Endothelial cell (in vitro differentiated cells): Measurements from ENCODE around the gene PARD3B. TPM values are rescaled to one million over a fixed set of nuclear protein-coding genes. Genes with fewer than 3 reads are reported as not detected.

Experiments
- DNase-seq: peaks from one replicate; pipeline ENCODE4 v3.0.0; 2021; ENCODE audit warnings: low spot score
- H3K27ac Mint-ChIP-seq: one replicate; pipeline ENCODE4 v1.8.0; 2021; ENCODE audit warnings: mixed read lengths, inconsistent platforms; ENCODE audit not compliant: unreplicated experiment
- H3K27me3 Mint-ChIP-seq: one replicate; pipeline ENCODE4 v1.8.0; 2021; ENCODE audit warnings: mild to moderate bottlenecking, moderate library complexity, mixed read lengths, inconsistent platforms; ENCODE audit not compliant: unreplicated experiment
- H3K36me3 Mint-ChIP-seq: one replicate; pipeline ENCODE4 v1.8.0; 2021; ENCODE audit warnings: mild to moderate bottlenecking, low read depth, mixed read lengths, inconsistent platforms; ENCODE audit not compliant: unreplicated experiment
- H3K4me1 Mint-ChIP-seq: one replicate; pipeline ENCODE4 v1.8.0; 2021; ENCODE audit warnings: mild to moderate bottlenecking, mixed read lengths, inconsistent platforms; ENCODE audit not compliant: unreplicated experiment
- H3K4me3 Mint-ChIP-seq: one replicate; pipeline ENCODE4 v1.8.0; 2021; ENCODE audit warnings: mild to moderate bottlenecking, mixed read lengths, inconsistent platforms; ENCODE audit not compliant: unreplicated experiment
- H3K9me3 Mint-ChIP-seq: one replicate; pipeline ENCODE4 v1.8.0; 2021; ENCODE audit warnings: mixed read lengths, inconsistent platforms; ENCODE audit not compliant: unreplicated experiment
- CTCF ChIP-seq: fragments of 200-600 bp; sonication (generic); IDR thresholded peaks from one replicate; pipeline ENCODE4 v1.5.0; 2021; ENCODE audit warnings: antibody characterized with exemption; ENCODE audit not compliant: unreplicated experiment
- total RNA-seq: library from RNA; stranded (reverse); fragmentation: NEBNext Ultra II Directional; extraction: Animal tissue kit (Norgen Biotek cat#: 25700); gene quantifications from one replicate; pipeline ENCODE4 v1.2.1, GENCODE V29; 2021; ENCODE audit not compliant: unreplicated experiment

The PARD3B gene
- total RNA-seq, 1 donor from 2014 or later, result 17.4 TPM

DNA sequence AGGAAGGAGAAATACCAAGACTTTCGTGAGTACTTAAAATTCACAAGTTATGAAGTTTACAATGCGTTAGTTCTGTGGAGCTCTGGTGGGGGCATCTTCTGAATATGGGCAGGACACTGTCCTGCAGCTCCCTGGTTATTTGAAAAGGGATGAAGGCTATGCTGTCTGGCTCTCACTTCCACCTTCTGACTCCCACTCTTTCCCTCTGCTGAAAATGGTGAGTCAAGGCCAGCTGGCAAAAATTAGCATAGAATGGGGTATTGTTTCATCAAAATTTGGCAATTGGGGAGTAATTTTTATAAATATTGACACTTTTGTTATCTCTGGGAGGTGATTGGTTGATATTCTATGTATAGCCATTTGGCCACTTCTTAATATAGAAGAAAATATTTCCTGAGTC lies 177.4 kb downstream of the PARD3B start:
- H3K27ac Mint-ChIP-seq, result no peak overlapping the region
- H3K27me3 Mint-ChIP-seq, result no peaks in the 10 kb centered on the region
- no peaks in the 10 kb centered on the region for H3K9me3 Mint-ChIP-seq
- no peak for TF ChIP-seq CTCF
- no peak for DNase-seq
- no peak overlapping the region for H3K4me3 Mint-ChIP-seq
- H3K4me1 Mint-ChIP-seq, result no peaks in the 10 kb centered on the region
- H3K36me3 Mint-ChIP-seq, result no peaks in the 10 kb centered on the region

DNA sequence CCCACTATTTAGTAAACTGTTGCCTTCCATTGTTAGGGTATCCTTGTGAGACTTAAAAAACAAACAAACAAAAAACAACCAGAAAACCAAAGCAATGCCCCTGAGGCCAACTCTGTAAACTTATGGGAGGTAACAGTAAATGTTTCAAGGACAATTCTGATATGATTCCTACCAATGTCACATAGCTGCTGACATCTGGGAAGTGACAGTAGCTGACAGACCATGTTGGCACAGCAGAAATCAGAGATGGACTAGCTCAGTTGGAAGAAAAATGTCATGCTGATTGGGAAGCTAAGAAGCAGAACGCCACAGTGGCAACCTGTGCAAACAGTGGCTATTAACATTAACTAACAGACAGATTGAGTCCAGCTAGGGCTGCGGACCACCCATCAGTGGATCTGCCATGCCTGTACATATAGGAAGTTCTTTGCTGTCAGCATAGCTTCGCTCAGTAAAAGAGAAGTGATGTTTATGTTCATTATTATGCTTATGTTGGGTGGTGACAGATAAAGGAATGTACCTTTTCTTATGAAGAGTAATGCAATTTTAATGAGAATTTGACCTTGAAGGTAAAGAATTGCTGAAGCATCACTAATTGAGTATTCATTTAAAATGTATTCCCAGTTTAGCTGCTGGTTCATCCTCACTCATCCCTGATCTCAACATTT lies 180.6 kb downstream of the PARD3B start:
- no peak overlapping the region for H3K4me3 Mint-ChIP-seq
- no peak for DNase-seq
- no peak overlapping the region for H3K27ac Mint-ChIP-seq
- no peaks in the 10 kb centered on the region for H3K9me3 Mint-ChIP-seq
- H3K27me3 Mint-ChIP-seq, result no peaks in the 10 kb centered on the region
- TF ChIP-seq CTCF, result no peak
- no peaks in the 10 kb centered on the region for H3K4me1 Mint-ChIP-seq
- no peaks in the 10 kb centered on the region for H3K36me3 Mint-ChIP-seq

DNA sequence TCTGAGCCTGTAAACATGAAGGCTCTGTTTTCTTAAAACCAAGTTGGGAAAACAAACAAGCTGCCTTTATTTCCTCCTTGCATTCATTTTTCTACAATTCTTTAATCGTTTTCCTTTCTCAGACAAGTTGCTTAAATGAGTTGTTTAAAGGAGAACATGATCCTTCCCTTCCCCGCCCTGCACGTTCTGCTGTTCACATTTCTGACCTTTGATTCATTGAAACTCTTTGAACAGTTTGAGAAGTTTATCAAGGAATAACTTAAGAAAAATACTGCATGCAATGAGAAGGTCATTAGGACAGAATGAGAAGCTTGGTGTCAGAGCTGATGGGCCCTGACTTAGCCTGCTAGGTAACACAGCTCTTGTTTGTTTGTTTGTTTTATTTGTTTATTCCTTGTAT lies 181.6 kb downstream of the PARD3B start:
- Mint-ChIP-seq H3K27me3 (no peaks in the 10 kb centered on the region), H3K9me3 (no peaks in the 10 kb centered on the region), H3K4me3 (no peak overlapping the region), H3K27ac (no peak overlapping the region), H3K36me3 (no peaks in the 10 kb centered on the region), H3K4me1 (no peaks in the 10 kb centered on the region)
- TF ChIP-seq CTCF, result no peak
- DNase-seq, result no peak

DNA sequence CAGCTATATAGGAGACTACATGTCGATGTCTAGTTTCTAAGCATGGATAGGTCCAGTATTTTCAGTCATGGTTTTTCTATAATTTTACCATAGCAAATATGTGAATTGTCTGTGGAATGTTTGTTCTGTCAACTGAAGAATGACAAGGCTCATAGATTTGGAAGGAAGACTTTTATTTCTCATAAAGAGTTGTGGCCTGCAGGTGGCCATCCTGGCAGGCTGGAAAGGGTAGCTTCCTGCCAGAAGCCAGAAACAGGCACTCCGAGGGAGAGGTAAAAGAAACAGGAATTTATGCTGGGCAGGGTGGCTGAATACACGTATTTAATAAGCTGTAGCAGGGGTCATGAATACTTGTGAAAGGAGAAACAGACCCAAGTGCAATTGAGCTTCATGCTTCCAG lies 182.1 kb downstream of the PARD3B start:
- Mint-ChIP-seq H3K36me3 (no peaks in the 10 kb centered on the region), H3K27ac (no peak overlapping the region), H3K9me3 (no peaks in the 10 kb centered on the region), H3K27me3 (no peaks in the 10 kb centered on the region), H3K4me3 (no peak overlapping the region), H3K4me1 (no peaks in the 10 kb centered on the region)
- TF ChIP-seq CTCF, result no peak
- DNase-seq, result no peak

DNA sequence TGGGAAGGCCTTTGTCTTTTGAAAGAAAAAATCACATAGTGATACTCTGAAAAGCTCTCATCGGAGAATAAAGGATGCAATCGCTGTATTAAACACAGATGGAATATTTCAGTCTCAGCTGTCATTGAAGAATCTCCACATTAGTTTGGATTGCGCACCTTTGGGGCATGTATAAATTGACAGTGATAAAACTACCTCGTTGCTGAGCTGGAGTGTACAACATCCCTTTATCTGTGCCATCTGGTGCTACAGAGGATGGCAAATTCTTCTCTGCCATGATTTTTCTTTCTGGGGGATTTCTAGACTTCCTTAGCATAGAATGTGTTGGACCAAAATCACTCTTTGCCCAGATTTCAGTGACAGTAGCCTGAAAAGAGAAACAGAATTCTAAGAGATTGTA lies 185.3 kb downstream of the PARD3B start:
- Mint-ChIP-seq H3K4me3 (no peak overlapping the region), H3K9me3 (no peaks in the 10 kb centered on the region), H3K36me3 (no peaks in the 10 kb centered on the region), H3K27ac (no peak overlapping the region), H3K4me1 (no peaks in the 10 kb centered on the region), H3K27me3 (no peaks in the 10 kb centered on the region)
- DNase-seq, result no peak
- TF ChIP-seq CTCF, result no peak
